Fibroblast of skin of right quadriceps (primary cell): ENCODE measurements around the gene SPART.
"Not testable (repeated sequence)": the region's sequence is repeated elsewhere in the genome, so short reads cannot be mapped to it uniquely, and the experiment has no call there.

Source experiments
- DNase-seq: peaks from one replicate; pipeline ENCODE4 v3.0.0-alpha.2; 2013

Gene SPART

GRCh38 chr13:36313047-36313969 lies 32.9 kb downstream of the SPART start:
- DNase-seq = no peak

GRCh38 chr13:36310417-36311108 lies 35.6 kb downstream of the SPART start:
- DNase-seq = no peak

DNA sequence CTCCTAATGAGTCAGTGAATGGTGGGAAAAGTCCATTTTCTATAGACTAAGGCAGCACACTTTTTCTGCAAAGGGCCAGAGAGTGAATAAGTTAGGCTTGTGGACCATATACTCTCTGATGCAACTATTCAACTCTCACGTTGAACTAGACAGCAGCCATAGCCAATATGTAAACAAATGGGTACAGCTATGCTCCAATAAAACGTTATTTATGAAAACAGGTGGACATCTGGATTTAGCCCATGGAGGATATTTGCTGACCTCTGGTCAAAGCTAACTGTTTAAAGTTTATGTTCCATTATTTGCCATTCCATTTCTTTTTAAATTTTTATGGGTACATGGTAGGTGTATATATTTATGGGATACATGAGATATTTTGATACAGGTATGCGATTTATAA lies 43.9 kb downstream of the SPART start:
- DNase-seq = no peak

- DNase-seq = not testable (repeated sequence)
Measured at GRCh38 chr13:36299469-36299868, 46.7 kb downstream of the SPART start.

- DNase-seq = peak; percentile 10
Measured at GRCh38 chr13:36298535-36299068, 47.6 kb downstream of the SPART start.

- DNase-seq = peak; percentile 59
Measured at GRCh38 chr13:36297366-36298338, 48.5 kb downstream of the SPART start, which contains the start of gene CCDC169. Gene CCDC169, minus strand, starts transcription at chr13:36297814. Its CDS starts 95 bp downstream, at chr13:36297719.

GRCh38 chr13:36294096-36294495 lies 52.1 kb downstream of the SPART start:
- no peak for DNase-seq

GRCh38 chr13:36293497-36293896 lies 52.7 kb downstream of the SPART start:
- no peak for DNase-seq

DNA sequence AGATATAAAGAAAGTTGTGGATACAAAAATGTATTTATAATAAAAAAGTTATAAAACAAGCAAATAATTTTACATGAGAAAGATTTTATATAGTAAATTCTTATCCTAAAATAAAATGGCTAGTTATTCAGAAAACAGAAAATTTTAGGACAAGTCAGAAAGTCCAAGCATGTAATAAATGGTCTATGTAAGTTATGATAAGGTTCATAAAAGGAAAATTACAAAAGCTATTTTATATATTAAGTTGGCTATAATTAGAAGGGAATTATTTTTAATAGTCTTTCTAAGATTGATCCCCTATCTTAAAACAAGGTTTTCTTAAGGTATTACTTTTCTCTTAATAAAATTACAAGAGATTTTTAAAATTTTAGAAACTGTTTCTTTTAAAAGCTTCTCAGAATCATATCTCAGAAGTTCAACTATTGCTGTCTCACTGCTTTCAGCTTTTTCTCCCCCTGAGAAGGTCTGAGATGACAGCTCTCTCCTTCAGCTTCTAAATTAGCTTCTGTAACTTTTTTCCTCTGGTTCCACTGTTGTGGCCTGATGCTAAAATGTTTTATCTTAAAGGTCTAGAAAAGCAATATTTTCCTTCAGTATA lies 57.3 kb downstream of the SPART start:
- DNase-seq = no peak

DNA sequence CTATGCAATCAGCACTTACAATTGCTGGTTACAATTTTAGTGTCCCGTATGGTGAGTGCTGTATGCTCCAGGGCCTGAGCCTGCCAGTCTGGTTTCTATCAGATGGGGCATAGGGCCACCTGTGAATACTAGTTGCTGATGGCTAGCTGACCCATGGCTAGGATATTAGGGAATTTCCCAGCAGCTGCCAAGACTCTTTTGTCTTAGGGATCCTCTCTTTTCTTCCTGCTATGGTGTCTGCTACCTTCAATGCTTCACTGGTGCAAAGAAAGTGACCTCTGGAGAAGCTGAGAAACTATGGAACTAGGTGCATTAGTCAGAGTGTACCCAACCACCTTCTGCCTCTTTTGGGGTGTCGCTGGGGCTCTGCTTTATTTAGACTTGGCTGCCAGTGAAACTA lies 60.2 kb downstream of the SPART start:
- no peak for DNase-seq

- DNase-seq = peak; percentile 27
Measured at GRCh38 chr13:36282821-36283432, 63.3 kb downstream of the SPART start.

- DNase-seq = peak; percentile 65
Measured at GRCh38 chr13:36275190-36276002, 70.8 kb downstream of the SPART start.

DNA sequence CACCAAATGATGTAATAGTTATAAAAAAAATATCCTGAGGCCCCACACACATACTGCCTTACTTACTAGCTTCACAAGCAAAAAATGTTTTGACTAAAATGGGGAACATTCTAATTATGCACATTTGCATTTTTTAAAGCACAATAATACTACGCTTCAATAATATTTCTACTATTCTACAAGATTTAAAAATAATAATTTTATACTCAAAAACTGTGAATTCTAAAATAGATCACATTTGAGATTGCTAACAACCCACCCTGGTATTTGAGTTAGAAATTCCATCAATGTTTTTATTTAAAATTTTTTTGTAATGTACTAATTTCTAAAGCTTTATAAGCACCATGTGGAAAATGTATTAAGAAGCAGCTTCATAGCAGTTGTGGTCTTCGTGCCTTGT lies 72.8 kb downstream of the SPART start:
- DNase-seq = no peak

GRCh38 chr13:36261976-36262375 lies 84.2 kb downstream of the SPART start:
- no peak for DNase-seq

DNA sequence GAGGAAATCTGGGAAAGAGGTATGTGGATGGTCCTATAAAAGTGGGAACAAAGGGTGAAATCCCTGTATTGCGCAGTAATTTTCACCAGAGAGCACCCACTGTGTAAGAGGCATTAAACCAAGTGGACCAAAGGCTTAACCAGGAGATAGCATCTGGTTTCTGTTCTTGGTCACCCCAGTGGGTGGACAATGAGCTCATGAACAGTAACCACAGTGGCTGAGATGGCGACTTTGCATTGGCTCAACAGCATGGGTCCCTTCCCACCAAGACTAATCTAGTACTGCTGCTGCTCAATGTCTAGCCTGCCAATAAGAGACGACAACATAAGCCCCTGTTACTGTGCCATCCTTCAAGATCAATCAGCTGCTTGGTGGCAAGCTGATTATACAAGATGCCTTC lies 85.2 kb downstream of the SPART start:
- no peak for DNase-seq

- DNase-seq = no peak
Measured at GRCh38 chr13:36259361-36260137, 86.6 kb downstream of the SPART start.

DNA sequence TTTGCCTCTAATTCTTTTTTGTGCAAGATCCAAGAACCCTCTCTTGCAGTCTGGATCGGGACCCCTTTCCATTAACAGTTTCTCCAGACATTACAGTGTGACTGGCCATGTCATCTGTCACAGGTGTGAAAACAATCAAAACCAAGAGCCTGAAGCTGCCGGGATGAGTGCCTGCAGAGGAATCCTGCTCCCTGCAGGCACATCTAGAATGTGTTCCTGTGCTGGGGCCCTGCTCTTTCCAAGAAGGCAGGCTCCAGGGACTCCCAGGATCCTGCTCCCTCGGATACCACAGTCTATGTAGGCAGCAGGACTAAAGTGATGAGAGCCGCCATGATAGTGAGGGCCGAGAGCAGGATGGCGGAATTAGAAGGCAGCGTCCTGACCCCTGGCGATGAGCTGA lies 87.4 kb downstream of the SPART start:
- no peak for DNase-seq
